B cell (primary cell): Measurements from ENCODE around the gene MST1R. TPM values are rescaled to one million over a fixed set of nuclear protein-coding genes. Genes with fewer than 3 reads are reported as not detected.

Source experiments
- ATAC-seq: fragments of 200-7000 bp; cut with Tn5 transposase; one replicate; pipeline ENCODE4 v1.10.0; 2021; ENCODE audit warnings: low read depth, mild to moderate bottlenecking, moderate number of reproducible peaks, moderate library complexity
- CTCF ChIA-PET: fragments of 350-600 bp; sonication (Branson Sonifier 250); formaldehyde crosslinking; loops from one replicate; lab custom pipeline; 2021; ENCODE audit warnings: antibody characterized with exemption, inconsistent platforms; lab: Charles Lee
- POLR2A ChIA-PET: fragments of 350-600 bp; sonication (Branson Sonifier 250); formaldehyde crosslinking; loops from one replicate; lab custom pipeline; 2021; ENCODE audit warnings: antibody characterized with exemption; lab: Charles Lee
- DNase-seq: peaks from one replicate; pipeline ENCODE4 v3.0.0; 2013
- H2AFZ ChIP-seq: 2 replicates; pipeline ENCODE4 v1.6.1; 2012; ENCODE audit warnings: mild to moderate bottlenecking, low read depth, low read length; ENCODE audit not compliant: insufficient read depth, poor library complexity, severe bottlenecking
- H3K27ac ChIP-seq, 2 donors: 1 replicate in 1 of 2; 2 replicates in 1 of 2; pipeline ENCODE4 v1.5.1; 2012 to 2013; ENCODE audit warnings: low read length in 2 of 2, mild to moderate bottlenecking in 2 of 2, moderate library complexity in 1 of 2
- H3K27me3 ChIP-seq, 4 experiments: fragments of 200-600 bp in 1 of 4; sonication (generic) in 1 of 4; replicated peaks in 1 of 4; 1 replicate in 2 of 4; 2 replicates in 2 of 4; pipeline versions ENCODE4 v1.6.1 to v1.7.0; 2013 to 2016; ENCODE audit warnings: low read length in 3 of 4, mild to moderate bottlenecking in 2 of 4, mixed read lengths in 1 of 4, moderate library complexity in 1 of 4; ENCODE audit not compliant: insufficient read depth in 4 of 4, control insufficient read depth in 3 of 4; ENCODE audit errors: control extremely low read depth in 1 of 4
- H3K36me3 ChIP-seq, 2 experiments: replicated peaks in 1 of 2; 1 replicate in 1 of 2; 2 replicates in 1 of 2; pipeline versions ENCODE4 v1.6.1 to v1.7.1; 2013; ENCODE audit warnings: low read length in 1 of 2; ENCODE audit not compliant: insufficient read depth in 2 of 2, control insufficient read depth in 1 of 2; ENCODE audit errors: control extremely low read depth in 1 of 2, extremely low read depth in 1 of 2
- H3K4me1 ChIP-seq, 2 donors: fragments of 200-600 bp in 1 of 2; sonication (generic) in 1 of 2; 1 replicate in 1 of 2; 2 replicates in 1 of 2; pipeline versions ENCODE4 v1.5.1 to v1.6.1; 2013 to 2017; ENCODE audit warnings: low read length in 2 of 2; ENCODE audit not compliant: control insufficient read depth in 2 of 2, insufficient read depth in 2 of 2
- H3K4me2 ChIP-seq: replicated peaks from 2 replicates; pipeline ENCODE3; 2012; ENCODE audit warnings: mild to moderate bottlenecking, low read depth, low read length; ENCODE audit not compliant: poor library complexity, severe bottlenecking
- H3K4me3 ChIP-seq, 5 experiments: fragments of 200-600 bp in 1 of 5; sonication (generic) in 1 of 5; 1 replicate in 3 of 5; 2 replicates in 2 of 5; pipeline versions ENCODE4 v1.5.1 to v1.7.0; 2011 to 2016; ENCODE audit warnings: low read length in 4 of 5, mild to moderate bottlenecking in 4 of 5, low read depth in 2 of 5, control low read depth in 1 of 5, moderate library complexity in 1 of 5; ENCODE audit not compliant: insufficient read depth in 1 of 5; ENCODE audit errors: control extremely low read depth in 1 of 5, extremely low read depth in 1 of 5
- H3K79me2 ChIP-seq: fragments of 200-600 bp; sonication (generic); one replicate; pipeline ENCODE4 v1.6.0; 2016; ENCODE audit warnings: low read length; ENCODE audit not compliant: control insufficient read depth, insufficient read depth
- H3K9ac ChIP-seq: fragments of 200-600 bp; sonication (generic); 2 replicates; pipeline ENCODE4 v1.6.1; 2017; ENCODE audit warnings: mild to moderate bottlenecking, low read length, moderate library complexity
- H3K9me3 ChIP-seq, 3 donors: one replicate each; pipeline versions ENCODE4 v1.6.1 to v1.7.1; 2013; ENCODE audit warnings: low read length in 2 of 3; ENCODE audit not compliant: control insufficient read depth in 2 of 3, insufficient read depth in 1 of 3; ENCODE audit errors: control extremely low read depth in 1 of 3
- H4K20me1 ChIP-seq: 2 replicates; pipeline ENCODE4 v1.6.0; 2012; ENCODE audit warnings: mild to moderate bottlenecking, low read length; ENCODE audit not compliant: insufficient read depth, control insufficient read depth, poor library complexity, severe bottlenecking
- H3K27ac Mint-ChIP-seq: one replicate; pipeline ENCODE4 v1.8.0; 2021; ENCODE audit warnings: mixed read lengths
- H3K27me3 Mint-ChIP-seq: one replicate; pipeline ENCODE4 v1.8.0; 2021; ENCODE audit warnings: mixed read lengths
- H3K4me1 Mint-ChIP-seq: one replicate; pipeline ENCODE4 v1.8.0; 2021; ENCODE audit warnings: mixed read lengths
- H3K4me3 Mint-ChIP-seq: one replicate; pipeline ENCODE4 v1.8.0; 2021; ENCODE audit warnings: mixed read lengths
- H3K9me3 Mint-ChIP-seq: one replicate; pipeline ENCODE4 v1.8.0; 2022; ENCODE audit warnings: mixed read lengths; ENCODE audit not compliant: insufficient read depth
- EZH2 ChIP-seq: IDR thresholded peaks from 2 replicates; pipeline ENCODE4 v1.6.1; 2012; ENCODE audit warnings: borderline replicate concordance, low read depth, mild to moderate bottlenecking, moderate library complexity, low read length; ENCODE audit not compliant: insufficient read depth, poor library complexity, severe bottlenecking
- WGBS: methylation state at CpG from one replicate; pipeline ENCODE4 v1.1.5; 2013; ENCODE audit warnings: missing lambda C conversion rate; ENCODE audit not compliant: insufficient coverage; 5-methylcytosine and 5-hydroxymethylcytosine counted together
- intact Hi-C: fragments of 100-400 bp; cut with micrococcal nuclease; formaldehyde crosslinking; loops from one replicate; pipeline ENCODE4 v1.10.0; 2022
- polyA plus RNA-seq: library from polyadenylated mRNA; depleted of rRNA; stranded (reverse); fragments of >200 nt; gene quantifications from 2 replicates; pipeline ENCODE4 v1.2.3, GENCODE V29; 2012
- total RNA-seq, 2 donors: library from RNA; stranded (reverse); fragments of 120-200 nt in 1 of 2; gene quantifications; 1 replicate in 1 of 2; 2 replicates in 1 of 2; pipeline versions ENCODE4 v1.2.3 to v1.2.4, GENCODE V29; 2013 to 2022
- TF ChIP-seq, protein P1 (sequence below): fragments of 200-600 bp; IDR thresholded peaks from one replicate; pipeline ENCODE4 v1.8.0; 2022; ENCODE audit warnings: antibody characterized with exemption, mild to moderate bottlenecking

The MST1R gene
- total and polyA plus RNA-seq, 2 donors (not counting 1 experiment from before 2014, with no cell fraction given), result 1.7 to 2.4 TPM

DNA sequence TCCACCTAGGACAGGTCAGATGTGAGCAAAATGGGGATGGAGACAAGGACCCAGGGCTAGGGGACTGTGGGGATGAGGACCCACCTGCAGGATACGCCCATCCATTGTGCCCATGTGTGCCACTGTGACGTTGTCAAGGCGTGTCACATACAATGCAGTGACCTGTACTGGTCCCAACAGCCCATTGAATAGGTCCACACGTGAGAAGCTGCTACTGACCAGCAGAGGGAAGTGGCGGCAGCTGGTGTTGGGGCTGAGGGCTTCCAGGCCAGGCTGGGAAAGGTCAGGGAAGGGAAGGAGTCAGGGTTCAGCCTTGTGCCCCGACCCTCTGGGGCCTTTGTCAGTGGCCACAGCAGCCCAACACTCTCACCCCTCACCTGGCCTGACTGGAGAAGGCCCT, 4.7 kb downstream of the MST1R start:
- Histone ChIP-seq H3K36me3 (no peaks in the 10 kb centered on the region), H2AFZ (no peak overlapping the region), H4K20me1 (no peaks in the 10 kb centered on the region), H3K4me3 (no peak overlapping the region), H3K9ac (no peak overlapping the region), H3K4me2 (no peak overlapping the region), H3K79me2 (no peaks in the 10 kb centered on the region), H3K4me1 (peaks cover under 1 to 8% of the 10 kb centered on the region in 2 donors), H3K27me3 (no peaks in the 10 kb centered on the region), H3K9me3 (peaks cover 0 to 6% (median 0%) of the 10 kb centered on the region in 3 donors), H3K27ac (no peak overlapping the region)
- DNase-seq (no peak), ATAC-seq (no peak)
- 96% methylated on average over 5 of the region's 6 CpGs for WGBS
- POLR2A ChIA-PET, result no interaction called here
- Mint-ChIP-seq H3K27me3 (no peaks in the 10 kb centered on the region), H3K4me3 (no peak overlapping the region), H3K27ac (no peak overlapping the region), H3K4me1 (peaks cover 2% of the 10 kb centered on the region), H3K9me3 (no peaks in the 10 kb centered on the region)
- CTCF ChIA-PET, result no interaction called here
- no peak for TF ChIP-seq EZH2
- TF ChIP-seq, protein P1, sequence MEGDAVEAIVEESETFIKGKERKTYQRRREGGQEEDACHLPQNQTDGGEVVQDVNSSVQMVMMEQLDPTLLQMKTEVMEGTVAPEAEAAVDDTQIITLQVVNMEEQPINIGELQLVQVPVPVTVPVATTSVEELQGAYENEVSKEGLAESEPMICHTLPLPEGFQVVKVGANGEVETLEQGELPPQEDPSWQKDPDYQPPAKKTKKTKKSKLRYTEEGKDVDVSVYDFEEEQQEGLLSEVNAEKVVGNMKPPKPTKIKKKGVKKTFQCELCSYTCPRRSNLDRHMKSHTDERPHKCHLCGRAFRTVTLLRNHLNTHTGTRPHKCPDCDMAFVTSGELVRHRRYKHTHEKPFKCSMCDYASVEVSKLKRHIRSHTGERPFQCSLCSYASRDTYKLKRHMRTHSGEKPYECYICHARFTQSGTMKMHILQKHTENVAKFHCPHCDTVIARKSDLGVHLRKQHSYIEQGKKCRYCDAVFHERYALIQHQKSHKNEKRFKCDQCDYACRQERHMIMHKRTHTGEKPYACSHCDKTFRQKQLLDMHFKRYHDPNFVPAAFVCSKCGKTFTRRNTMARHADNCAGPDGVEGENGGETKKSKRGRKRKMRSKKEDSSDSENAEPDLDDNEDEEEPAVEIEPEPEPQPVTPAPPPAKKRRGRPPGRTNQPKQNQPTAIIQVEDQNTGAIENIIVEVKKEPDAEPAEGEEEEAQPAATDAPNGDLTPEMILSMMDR, result no peak
- intact Hi-C loops, result no loop called here

DNA sequence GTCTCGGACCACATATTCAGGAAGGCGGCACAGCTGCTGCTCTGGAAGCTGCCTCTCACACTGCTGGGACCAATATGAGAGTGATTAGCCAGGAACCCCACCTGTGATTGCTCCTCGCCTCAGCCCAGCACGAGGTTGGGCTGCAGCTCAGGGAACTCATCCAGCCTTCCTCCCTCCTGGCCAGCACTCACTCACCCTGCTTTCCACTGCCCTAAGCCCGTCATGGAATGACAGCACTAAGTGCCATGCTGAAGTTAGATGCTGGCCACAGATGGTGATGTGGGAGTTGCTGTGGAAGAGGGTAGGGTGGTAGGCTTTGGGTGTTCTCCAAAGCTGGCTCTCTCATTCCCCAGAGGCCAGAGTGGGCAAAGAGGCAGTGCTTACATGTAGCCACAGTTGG, 7.3 kb downstream of the MST1R start:
- no peaks in the 10 kb centered on the region for H3K27me3 ChIP-seq
- ChIA-PET POLR2A (interaction anchor here (0.6 kb wide), 1 partner anchor 350 kb away, joined by 4 read pairs; no protein-coding TSS in a partner anchor), CTCF (no interaction called here)
- no peak overlapping the region for H3K4me3 ChIP-seq
- Mint-ChIP-seq H3K4me3 (no peak overlapping the region), H3K4me1 (no peaks in the 10 kb centered on the region), H3K27ac (no peak overlapping the region), H3K27me3 (no peaks in the 10 kb centered on the region), H3K9me3 (no peaks in the 10 kb centered on the region)
- ATAC-seq, result no peak
- no peak overlapping the region for H3K9ac ChIP-seq
- no peak overlapping the region for H2AFZ ChIP-seq
- no peaks in the 10 kb centered on the region for H4K20me1 ChIP-seq
- TF ChIP-seq, protein P1, result no peak
- TF ChIP-seq EZH2, result no peak
- H3K27ac ChIP-seq, result no peak overlapping the region
- intact Hi-C loops, result no loop called here
- H3K36me3 ChIP-seq, result no peaks in the 10 kb centered on the region
- DNase-seq, result no peak
- H3K9me3 ChIP-seq, result no peaks in the 10 kb centered on the region
- 95% methylated on average over 4 of the region's 5 CpGs for WGBS
- H3K4me2 ChIP-seq, result no peak overlapping the region
- no peaks in the 10 kb centered on the region for H3K79me2 ChIP-seq
- no peaks in the 10 kb centered on the region for H3K4me1 ChIP-seq
